Type B pancreatic cell (in vitro differentiated cells): Measurements from ENCODE around the gene SPATA46. TPM values are rescaled to one million over a fixed set of nuclear protein-coding genes. Genes with fewer than 3 reads are reported as not detected.
"Not testable (repeated sequence)": the region's sequence is repeated elsewhere in the genome, so short reads cannot be mapped to it uniquely, and the experiment has no call there.

Source experiments
- DNase-seq: peaks from one replicate; pipeline ENCODE4 v3.0.0; 2021; ENCODE audit warnings: mixed read lengths; ENCODE audit not compliant: unreplicated experiment; ENCODE audit errors: extremely low spot score
- H3K27ac Mint-ChIP-seq: 2 replicates; pipeline ENCODE4 v1.8.0; 2021; ENCODE audit warnings: mild to moderate bottlenecking, mixed read lengths
- H3K27me3 Mint-ChIP-seq: 2 replicates; pipeline ENCODE4 v1.8.0; 2021; ENCODE audit warnings: mixed read lengths
- H3K36me3 Mint-ChIP-seq: 2 replicates; pipeline ENCODE4 v1.8.0; 2021; ENCODE audit warnings: mixed read lengths
- H3K4me1 Mint-ChIP-seq: one replicate; pipeline ENCODE4 v1.8.0; 2021; ENCODE audit warnings: mixed read lengths; ENCODE audit not compliant: unreplicated experiment
- H3K4me3 Mint-ChIP-seq: 2 replicates; pipeline ENCODE4 v1.8.0; 2021; ENCODE audit warnings: mild to moderate bottlenecking, mixed read lengths
- H3K9me3 Mint-ChIP-seq: 2 replicates; pipeline ENCODE4 v1.8.0; 2021; ENCODE audit warnings: mixed read lengths
- total RNA-seq: library from RNA; stranded (reverse); gene quantifications from 2 replicates; pipeline ENCODE4 v1.2.1, GENCODE V29; 2021; ENCODE audit warnings: low replicate concordance
- TF ChIP-seq, protein P1 (sequence below): fragments of 200-600 bp; sonication (generic); conservative IDR thresholded peaks from 2 replicates; pipeline ENCODE4 v1.5.0; 2021; ENCODE audit warnings: antibody characterized with exemption, mild to moderate bottlenecking

SPATA46 gene
- total RNA-seq, 1 donor from 2014 or later: not detected

- no peaks in the 10 kb centered on the region for H3K27me3 Mint-ChIP-seq
- H3K36me3 Mint-ChIP-seq: peaks cover 27% of the 10 kb centered on the region
Observed at GRCh38 chr1:162357681-162358266, 18.9 kb downstream of the SPATA46 start.

DNA sequence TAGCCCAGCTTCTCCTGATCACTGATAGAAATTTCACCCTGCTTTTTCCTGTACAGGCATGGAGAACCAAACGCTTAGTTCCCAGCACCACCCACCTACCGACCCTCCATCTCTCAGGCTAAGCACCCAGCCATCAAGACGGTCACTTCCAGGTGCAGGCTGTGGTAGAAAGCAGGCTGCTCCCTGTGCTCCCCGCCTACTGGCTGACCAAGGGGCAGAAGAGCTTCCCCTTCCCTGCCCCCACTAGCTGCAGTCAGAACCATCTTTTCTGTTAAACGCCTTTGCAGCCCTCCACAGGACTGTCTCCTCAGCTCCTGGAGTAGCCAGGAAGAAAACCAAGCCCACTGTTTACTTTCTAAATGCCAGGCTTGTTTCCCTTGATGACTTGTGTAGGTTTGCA, 23.0 kb downstream of the SPATA46 start:
- TF ChIP-seq, protein P1, sequence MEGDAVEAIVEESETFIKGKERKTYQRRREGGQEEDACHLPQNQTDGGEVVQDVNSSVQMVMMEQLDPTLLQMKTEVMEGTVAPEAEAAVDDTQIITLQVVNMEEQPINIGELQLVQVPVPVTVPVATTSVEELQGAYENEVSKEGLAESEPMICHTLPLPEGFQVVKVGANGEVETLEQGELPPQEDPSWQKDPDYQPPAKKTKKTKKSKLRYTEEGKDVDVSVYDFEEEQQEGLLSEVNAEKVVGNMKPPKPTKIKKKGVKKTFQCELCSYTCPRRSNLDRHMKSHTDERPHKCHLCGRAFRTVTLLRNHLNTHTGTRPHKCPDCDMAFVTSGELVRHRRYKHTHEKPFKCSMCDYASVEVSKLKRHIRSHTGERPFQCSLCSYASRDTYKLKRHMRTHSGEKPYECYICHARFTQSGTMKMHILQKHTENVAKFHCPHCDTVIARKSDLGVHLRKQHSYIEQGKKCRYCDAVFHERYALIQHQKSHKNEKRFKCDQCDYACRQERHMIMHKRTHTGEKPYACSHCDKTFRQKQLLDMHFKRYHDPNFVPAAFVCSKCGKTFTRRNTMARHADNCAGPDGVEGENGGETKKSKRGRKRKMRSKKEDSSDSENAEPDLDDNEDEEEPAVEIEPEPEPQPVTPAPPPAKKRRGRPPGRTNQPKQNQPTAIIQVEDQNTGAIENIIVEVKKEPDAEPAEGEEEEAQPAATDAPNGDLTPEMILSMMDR: no peak
- H3K4me3 Mint-ChIP-seq: no peak overlapping the region
- H3K27me3 Mint-ChIP-seq: no peaks in the 10 kb centered on the region
- peaks cover 29% of the 10 kb centered on the region for H3K36me3 Mint-ChIP-seq
- peaks cover 5% of the 10 kb centered on the region for H3K9me3 Mint-ChIP-seq
- peaks cover 21% of the 10 kb centered on the region for H3K4me1 Mint-ChIP-seq
- H3K27ac Mint-ChIP-seq: no peak overlapping the region
- no peak for DNase-seq

More at GRCh38 chr1:162357681-162358266, 18.9 kb downstream of the SPATA46 start:
- DNase-seq: no peak
- TF ChIP-seq, protein P1: peak; percentile 65
- Mint-ChIP-seq H3K4me1 (peaks cover 13% of the 10 kb centered on the region), H3K9me3 (no peaks in the 10 kb centered on the region), H3K27ac (peak overlapping the region; percentile 18), H3K4me3 (no peak overlapping the region)

DNA sequence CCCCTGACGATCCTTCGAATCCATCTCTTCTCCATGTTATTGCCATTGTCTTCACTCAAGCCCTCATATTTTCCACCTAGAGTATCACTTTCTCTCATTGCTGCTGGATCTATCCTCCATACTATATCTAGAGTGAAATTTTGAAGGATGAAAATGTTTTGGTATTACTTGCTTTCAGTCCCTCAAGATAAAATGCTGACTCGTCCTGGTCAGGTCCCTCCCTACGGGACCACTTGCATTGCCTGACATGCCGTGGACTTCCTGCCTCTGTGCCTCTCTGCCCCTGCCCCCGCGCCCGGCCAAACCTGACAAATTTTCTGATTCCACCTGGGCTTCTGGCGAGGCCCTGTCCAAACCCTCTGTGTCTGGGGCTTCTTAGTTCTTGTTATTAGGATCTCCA, 23.6 kb downstream of the SPATA46 start:
- H3K27ac Mint-ChIP-seq: no peak overlapping the region
- DNase-seq: no peak
- no peak overlapping the region for H3K4me3 Mint-ChIP-seq
- H3K4me1 Mint-ChIP-seq: peaks cover 21% of the 10 kb centered on the region
- H3K27me3 Mint-ChIP-seq: no peaks in the 10 kb centered on the region
- H3K9me3 Mint-ChIP-seq: peaks cover 5% of the 10 kb centered on the region
- H3K36me3 Mint-ChIP-seq: peaks cover 28% of the 10 kb centered on the region
- TF ChIP-seq, protein P1: no peak

- not testable (repeated sequence) for H3K9me3 Mint-ChIP-seq, H3K4me3 Mint-ChIP-seq, DNase-seq, H3K27me3 Mint-ChIP-seq, H3K27ac Mint-ChIP-seq
- Mint-ChIP-seq H3K4me1 (peaks cover 30% of the 10 kb centered on the region), H3K36me3 (peaks cover 24% of the 10 kb centered on the region)
Observed at GRCh38 chr1:162351874-162352273, 24.8 kb downstream of the SPATA46 start.

- Mint-ChIP-seq H3K9me3 (peaks cover 5% of the 10 kb centered on the region), H3K4me1 (peaks cover 30% of the 10 kb centered on the region), H3K27ac (no peak overlapping the region), H3K4me3 (no peak overlapping the region), H3K27me3 (no peaks in the 10 kb centered on the region), H3K36me3 (peaks cover 24% of the 10 kb centered on the region)
- no peak for DNase-seq
- TF ChIP-seq, protein P1: no peak
Observed at GRCh38 chr1:162351246-162351842, 25.3 kb downstream of the SPATA46 start.

DNA sequence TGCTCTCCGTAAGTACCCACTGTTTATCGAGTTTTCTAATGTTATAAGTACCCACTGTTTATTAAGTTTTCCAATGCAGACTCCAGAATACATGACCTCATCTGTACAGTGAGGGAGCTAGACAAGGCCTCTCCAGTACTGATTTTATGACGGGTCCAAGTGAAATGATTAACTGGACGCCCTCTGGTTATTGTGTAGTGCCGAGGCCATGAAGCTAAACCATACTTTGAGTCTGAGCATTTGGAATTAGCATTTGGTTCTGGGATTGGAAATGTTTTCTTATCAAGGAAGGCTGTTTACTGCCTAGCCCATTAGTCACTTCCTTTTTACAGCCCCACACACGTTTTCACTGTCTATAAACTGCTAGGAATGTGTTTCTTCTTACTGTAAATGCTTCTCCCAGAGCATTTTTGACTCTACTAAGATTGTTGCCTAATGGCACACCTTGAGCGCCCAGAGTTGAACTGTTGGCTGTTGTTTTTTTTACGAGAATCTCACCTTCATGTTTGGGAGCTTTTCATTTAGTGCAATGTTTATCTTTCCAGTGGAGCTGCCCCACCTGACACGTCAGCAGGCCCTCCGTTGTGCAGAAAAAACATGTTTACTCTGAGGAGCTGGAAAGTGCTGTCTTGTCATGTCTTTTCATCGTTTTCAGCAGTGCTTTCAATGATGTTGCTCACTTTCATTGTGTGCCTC, 26.9 kb downstream of the SPATA46 start:
- Mint-ChIP-seq H3K4me3 (no peak overlapping the region), H3K9me3 (peaks cover 5% of the 10 kb centered on the region), H3K36me3 (peaks cover 17% of the 10 kb centered on the region), H3K27me3 (no peaks in the 10 kb centered on the region), H3K4me1 (peaks cover 30% of the 10 kb centered on the region), H3K27ac (peak overlapping the region; percentile 82)
- no peak for DNase-seq
- TF ChIP-seq, protein P1: no peak
